ENCODE data around the gene MARK3. TPM values are rescaled to one million over a fixed set of nuclear protein-coding genes. Genes with fewer than 3 reads are reported as not detected.

The MARK3 gene
- polyA plus RNA-seq, 1 experiment = 109 TPM

- H3K9me3 ChIP-seq (ENCODE audit: control insufficient read depth, insufficient read depth, low read length) = no peaks in the 10 kb centered on the region
- DNase-seq (ENCODE audit: low read depth, low spot score) = no peak
- H3K27ac ChIP-seq (ENCODE audit: low read depth, low read length) = no peak overlapping the region
- CTCF ChIA-PET = interaction anchor here (0.6 kb wide), 1 partner anchor 14 kb away, joined by 3 read pairs; no protein-coding TSS in a partner anchor
- POLR2A ChIA-PET = no interaction called here
- no peak overlapping the region for H3K4me3 ChIP-seq (ENCODE audit: low read depth, low read length)
- no peak for TF ChIP-seq CTCF (IDR thresholded peaks at IDR 0.05; ENCODE audit: low read depth, low read length)
- no peaks in the 10 kb centered on the region for H3K27me3 ChIP-seq (ENCODE audit: control insufficient read depth, insufficient read depth, low read length)
Measured at GRCh38 chr14:103445806-103446205, 60.6 kb downstream of the MARK3 start.

GRCh38 chr14:103448097-103448496 is 62.9 kb downstream of the MARK3 start:
- POLR2A ChIA-PET = no interaction called here
- DNase-seq (ENCODE audit: low read depth, low spot score) = no peak

GRCh38 chr14:103449634-103450161 is 64.5 kb downstream of the MARK3 start:
- ChIA-PET POLR2A (interaction anchor here (0.7 to 0.8 kb wide), 2 partner anchors 8 to 299 kb away, joined by 3 to 5 read pairs; no protein-coding TSS in a partner anchor), CTCF (interaction anchor here (1.2 to 1.6 kb wide), 3 partner anchors 17 to 56 kb away, joined by 3 to 8 read pairs (median 4); no protein-coding TSS in a partner anchor)
- no peak overlapping the region for H3K27ac ChIP-seq (ENCODE audit: low read depth, low read length)
- no peak for TF ChIP-seq CTCF (IDR thresholded peaks at IDR 0.05; ENCODE audit: low read depth, low read length)
- H3K9me3 ChIP-seq (ENCODE audit: control insufficient read depth, insufficient read depth, low read length) = no peaks in the 10 kb centered on the region
- H3K27me3 ChIP-seq (ENCODE audit: control insufficient read depth, insufficient read depth, low read length) = no peaks in the 10 kb centered on the region
- no peak for DNase-seq (ENCODE audit: low read depth, low spot score)
- H3K4me3 ChIP-seq (ENCODE audit: low read depth, low read length) = no peak overlapping the region

More at GRCh38 chr14:103448097-103448496, 62.9 kb downstream of the MARK3 start:
- no peak overlapping the region for H3K27ac ChIP-seq (ENCODE audit: low read depth, low read length)
- no peak for TF ChIP-seq CTCF (IDR thresholded peaks at IDR 0.05; ENCODE audit: low read depth, low read length)
- no peaks in the 10 kb centered on the region for H3K27me3 ChIP-seq (ENCODE audit: control insufficient read depth, insufficient read depth, low read length)
- no peaks in the 10 kb centered on the region for H3K9me3 ChIP-seq (ENCODE audit: control insufficient read depth, insufficient read depth, low read length)
- no peak overlapping the region for H3K4me3 ChIP-seq (ENCODE audit: low read depth, low read length)
- CTCF ChIA-PET = no interaction called here

- Histone ChIP-seq H3K27me3 (ENCODE audit: control insufficient read depth, insufficient read depth, low read length) (no peaks in the 10 kb centered on the region), H3K4me3 (ENCODE audit: low read depth, low read length) (no peak overlapping the region), H3K27ac (ENCODE audit: low read depth, low read length) (no peak overlapping the region), H3K9me3 (ENCODE audit: control insufficient read depth, insufficient read depth, low read length) (no peaks in the 10 kb centered on the region)
- CTCF ChIA-PET = interaction anchor here (0.6 to 1.6 kb wide), 3 partner anchors 17 to 57 kb away, joined by 3 to 8 read pairs (median 3); no protein-coding TSS in a partner anchor
- no peak for DNase-seq (ENCODE audit: low read depth, low spot score)
- POLR2A ChIA-PET = interaction anchor here (0.6 to 0.8 kb wide), 2 partner anchors 8 to 494 kb away, joined by 3 to 5 read pairs; no protein-coding TSS in a partner anchor
- no peak for TF ChIP-seq CTCF (IDR thresholded peaks at IDR 0.05; ENCODE audit: low read depth, low read length)
Measured at GRCh38 chr14:103450416-103450815, 65.2 kb downstream of the MARK3 start.

GRCh38 chr14:103451401-103451800 is 66.2 kb downstream of the MARK3 start:
- H3K4me3 ChIP-seq (ENCODE audit: low read depth, low read length) = no peak overlapping the region
- ChIA-PET CTCF (interaction anchor here (1.6 kb wide), 1 partner anchor 16 kb away, joined by 8 read pairs; no protein-coding TSS in a partner anchor), POLR2A (interaction anchor here (0.6 to 0.7 kb wide), 2 partner anchors 15 to 106 kb away, joined by 3 read pairs; no protein-coding TSS in a partner anchor)
- no peak overlapping the region for H3K27ac ChIP-seq (ENCODE audit: low read depth, low read length)
- no peaks in the 10 kb centered on the region for H3K9me3 ChIP-seq (ENCODE audit: control insufficient read depth, insufficient read depth, low read length)
- TF ChIP-seq CTCF (IDR thresholded peaks at IDR 0.05; ENCODE audit: low read depth, low read length) = no peak
- no peak for DNase-seq (ENCODE audit: low read depth, low spot score)
- H3K27me3 ChIP-seq (ENCODE audit: control insufficient read depth, insufficient read depth, low read length) = no peaks in the 10 kb centered on the region

Data from AG04450 (cell line).